KOPT-K1 (cell line): ENCODE measurements around the gene SYNRG.
"Not testable (repeated sequence)": the region's sequence is repeated elsewhere in the genome, so short reads cannot be mapped to it uniquely, and the experiment has no call there.

Experiments used
- H3K27ac ChIP-seq: fragments of 200-600 bp; sonication (generic); 2 replicates; pipeline ENCODE4 v1.5.1; 2016; ENCODE audit warnings: antibody characterized with exemption, mild to moderate bottlenecking, low read depth, low read length; ENCODE audit not compliant: poor library complexity, severe bottlenecking
- H3K36me3 ChIP-seq: fragments of 200-600 bp; sonication (generic); 2 replicates; pipeline ENCODE4 v1.5.1; 2017; ENCODE audit warnings: antibody characterized with exemption, mild to moderate bottlenecking, low read length, moderate library complexity; ENCODE audit not compliant: insufficient read depth
- H3K9me3 ChIP-seq: fragments of 200-600 bp; sonication (generic); 2 replicates; pipeline ENCODE4 v1.5.1; 2017; ENCODE audit warnings: antibody characterized with exemption, low read length, mild to moderate bottlenecking; ENCODE audit not compliant: insufficient read depth, poor library complexity, severe bottlenecking

Gene SYNRG

DNA sequence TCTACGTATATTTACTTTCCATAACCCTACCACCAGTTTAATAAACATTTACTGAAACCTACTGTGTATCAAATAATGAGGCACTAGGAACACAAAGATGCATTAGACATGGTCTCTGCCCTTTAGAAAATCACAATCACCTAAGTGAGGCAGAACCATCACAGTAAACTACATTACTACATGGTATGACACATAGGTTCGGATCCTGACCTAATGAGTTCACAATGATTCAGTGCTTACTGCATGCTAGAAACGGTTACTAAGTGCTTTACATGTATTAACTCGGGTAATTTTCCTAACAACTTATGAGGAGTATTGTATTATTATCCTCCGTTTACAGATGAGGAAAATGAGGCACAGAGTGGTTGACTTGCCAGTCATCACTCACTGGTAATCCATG lies 5.2 kb upstream of the SYNRG start:
- no peaks in the 10 kb centered on the region for H3K9me3 ChIP-seq
- no peak overlapping the region for H3K27ac ChIP-seq
- peaks cover 74% of the 10 kb centered on the region for H3K36me3 ChIP-seq

DNA sequence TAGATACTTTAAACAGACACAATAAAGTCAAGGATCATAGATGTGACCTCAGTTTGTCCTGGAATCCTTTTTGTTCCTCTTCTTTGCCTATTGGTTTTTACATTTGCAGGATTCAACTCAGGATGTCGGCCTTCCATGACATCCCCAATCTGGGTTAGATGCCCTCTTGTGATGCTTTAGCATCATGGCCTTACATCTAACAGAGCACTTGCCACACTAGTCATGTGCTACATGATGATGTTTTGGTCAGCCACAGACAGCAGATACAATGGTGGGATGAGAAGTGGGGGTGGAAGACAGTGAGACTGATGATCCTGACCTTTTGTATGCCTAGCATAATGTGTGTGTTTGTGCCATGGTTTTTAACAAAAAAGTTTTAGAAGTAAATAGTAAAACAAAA lies 1.8 kb upstream of the SYNRG start:
- peaks cover 40% of the 10 kb centered on the region for H3K36me3 ChIP-seq

DNA sequence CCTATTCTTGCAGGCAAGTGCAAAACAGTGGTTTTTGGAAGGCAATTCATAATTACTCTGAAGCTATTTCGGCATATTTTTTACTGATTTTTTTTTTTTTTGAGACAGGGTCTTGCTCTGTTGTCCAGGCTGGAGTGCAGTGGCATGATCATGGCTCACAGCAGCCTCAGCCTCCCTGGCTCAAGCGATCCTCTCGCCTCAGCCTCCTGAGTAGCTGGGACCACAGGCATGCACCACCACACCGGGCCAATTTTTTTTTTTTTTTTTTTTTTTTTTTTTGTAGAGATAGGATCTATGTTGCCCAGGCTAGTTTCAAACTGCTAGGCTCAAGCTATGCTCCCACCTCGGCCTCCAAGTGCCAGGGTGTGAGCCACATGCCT lies 813 bp upstream of the SYNRG start:
- peak overlapping the region; percentile 94 for H3K27ac ChIP-seq
- not testable (repeated sequence) for H3K9me3 ChIP-seq
- H3K36me3 ChIP-seq, result peaks cover 31% of the 10 kb centered on the region

More for the DNA sequence above, 1.8 kb upstream of the SYNRG start:
- Histone ChIP-seq H3K9me3 (no peaks in the 10 kb centered on the region), H3K27ac (no peak overlapping the region)

DNA sequence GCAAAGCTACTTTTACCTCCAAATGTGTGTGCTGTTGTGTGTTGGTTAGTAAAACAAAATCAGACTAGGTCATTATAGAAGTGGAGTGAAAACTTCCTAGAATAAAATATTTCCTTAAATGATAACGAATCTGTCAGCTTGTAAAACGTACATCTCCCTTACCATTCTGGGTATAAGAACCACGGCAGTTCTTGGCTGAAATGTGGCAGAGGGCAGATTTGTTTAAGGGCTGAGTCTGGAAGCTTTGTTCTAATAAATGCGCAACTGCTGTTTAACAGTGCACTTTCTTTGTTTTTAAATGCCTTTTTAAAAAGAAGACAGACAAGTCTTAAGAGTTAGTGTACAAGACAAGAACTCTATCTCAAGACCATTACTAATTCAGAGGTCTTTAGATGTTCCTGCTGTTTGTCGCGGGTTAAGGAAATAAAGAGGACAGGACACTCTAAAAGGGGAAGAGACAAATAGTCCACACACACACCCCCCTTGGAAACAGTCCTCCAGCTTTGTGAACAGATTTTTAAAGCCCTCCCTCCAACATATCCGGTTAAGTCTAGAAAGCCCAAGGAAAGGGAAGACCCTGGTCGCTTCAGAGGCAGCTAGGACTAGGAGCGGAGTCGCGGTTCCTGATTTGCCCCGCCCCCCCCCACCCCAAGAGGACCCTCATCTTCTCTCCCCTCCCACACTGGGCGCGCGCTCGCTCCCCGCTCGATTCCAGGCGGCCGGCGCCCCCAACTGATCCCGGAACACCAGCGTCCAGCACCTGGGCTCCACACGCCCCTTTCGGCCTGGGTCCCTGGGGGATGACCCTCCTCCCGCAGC lies 658 bp downstream of the SYNRG start:
- H3K9me3 ChIP-seq, result no peaks in the 10 kb centered on the region
- peaks cover 28% of the 10 kb centered on the region for H3K36me3 ChIP-seq
- peak overlapping the region; percentile 94 for H3K27ac ChIP-seq

DNA sequence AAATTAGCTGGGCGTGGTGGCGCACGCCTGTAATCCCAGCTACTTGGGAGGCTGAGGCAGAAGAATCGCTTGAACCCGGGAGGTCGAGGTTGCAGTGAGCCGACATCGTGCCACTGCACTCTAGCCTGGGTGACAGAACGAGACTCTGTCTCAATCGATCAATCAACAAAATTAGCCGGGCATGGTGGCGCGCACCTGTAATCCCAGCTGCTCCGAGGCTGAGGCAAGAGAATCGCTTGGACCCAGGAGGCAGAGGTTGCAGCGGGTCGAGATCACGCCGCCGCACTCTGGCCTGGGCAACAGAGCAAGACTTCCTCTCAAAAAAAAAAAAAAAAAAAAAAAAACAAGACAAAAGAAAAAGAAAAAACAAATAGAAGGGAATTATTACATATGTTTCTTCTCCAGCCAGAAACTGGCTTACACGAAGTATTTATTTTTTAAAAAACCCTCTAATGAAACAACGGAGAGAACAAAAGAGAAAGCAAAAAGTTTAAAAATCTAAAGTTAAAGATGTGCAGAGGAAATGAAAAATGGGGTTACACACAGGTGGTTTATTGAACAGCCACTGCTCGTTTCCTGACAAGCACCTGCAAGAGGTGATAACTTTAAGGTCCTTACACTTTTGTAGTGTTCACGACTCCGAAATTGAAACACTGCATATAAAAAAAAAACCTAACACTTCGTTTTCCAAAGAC lies 1.4 kb downstream of the SYNRG start:
- no peaks in the 10 kb centered on the region for H3K9me3 ChIP-seq
- peak overlapping the region; percentile 94 for H3K27ac ChIP-seq
- H3K36me3 ChIP-seq, result peaks cover 24% of the 10 kb centered on the region

DNA sequence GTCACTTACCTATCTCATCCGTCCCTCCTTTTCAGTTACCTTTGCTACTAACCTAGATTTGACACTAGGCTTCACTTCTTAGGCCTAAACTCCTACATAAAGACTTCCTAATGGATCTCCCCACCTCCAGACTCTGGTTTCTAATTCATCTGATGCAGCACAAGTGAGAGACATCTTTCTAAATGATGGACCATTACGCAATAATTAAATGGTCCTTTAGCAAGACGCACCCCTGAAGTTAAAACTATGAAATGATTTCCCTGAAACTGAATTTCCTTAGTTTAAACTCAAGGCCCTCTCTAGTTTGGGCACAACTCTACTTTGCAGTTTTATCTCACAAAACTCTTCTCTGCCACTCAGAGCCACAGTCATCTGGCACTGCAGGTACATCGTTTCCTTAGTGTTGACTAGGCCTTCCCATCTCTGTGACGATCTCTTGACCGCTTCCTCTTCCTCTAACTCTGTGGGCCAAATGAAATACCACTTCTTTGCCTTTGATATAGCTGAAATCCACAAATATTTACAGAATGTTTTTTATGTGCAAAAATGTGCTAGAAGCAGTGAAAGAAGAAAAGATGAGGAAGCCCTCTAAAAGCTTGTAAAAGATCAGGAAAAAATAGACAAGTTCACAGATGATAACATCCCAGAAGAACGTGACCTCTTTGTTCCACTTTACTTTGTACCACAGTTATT lies 3.3 kb downstream of the SYNRG start:
- peak overlapping the region; percentile 54 for H3K27ac ChIP-seq
- no peaks in the 10 kb centered on the region for H3K9me3 ChIP-seq
- peaks cover 16% of the 10 kb centered on the region for H3K36me3 ChIP-seq

DNA sequence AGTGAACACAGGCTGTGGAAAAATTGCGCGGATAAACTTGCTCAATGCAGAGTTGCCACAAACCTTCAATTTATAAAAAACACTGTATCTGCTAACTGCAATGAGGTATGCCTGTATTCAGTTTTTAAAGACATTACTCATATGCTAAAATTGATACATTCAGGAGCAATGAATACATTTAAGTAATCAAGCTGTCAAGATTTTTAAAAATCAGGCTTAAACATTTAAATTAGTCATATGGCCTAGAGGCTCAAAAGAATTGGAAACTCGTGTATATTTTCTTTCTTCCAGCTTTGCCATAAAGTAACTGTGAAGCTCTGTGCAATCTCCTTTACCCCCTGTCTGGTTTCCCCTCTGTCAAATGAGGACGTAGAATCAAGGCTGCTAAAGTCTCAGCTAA lies 4.1 kb downstream of the SYNRG start:
- Histone ChIP-seq H3K9me3 (no peaks in the 10 kb centered on the region), H3K27ac (no peak overlapping the region), H3K36me3 (peaks cover 21% of the 10 kb centered on the region)

DNA sequence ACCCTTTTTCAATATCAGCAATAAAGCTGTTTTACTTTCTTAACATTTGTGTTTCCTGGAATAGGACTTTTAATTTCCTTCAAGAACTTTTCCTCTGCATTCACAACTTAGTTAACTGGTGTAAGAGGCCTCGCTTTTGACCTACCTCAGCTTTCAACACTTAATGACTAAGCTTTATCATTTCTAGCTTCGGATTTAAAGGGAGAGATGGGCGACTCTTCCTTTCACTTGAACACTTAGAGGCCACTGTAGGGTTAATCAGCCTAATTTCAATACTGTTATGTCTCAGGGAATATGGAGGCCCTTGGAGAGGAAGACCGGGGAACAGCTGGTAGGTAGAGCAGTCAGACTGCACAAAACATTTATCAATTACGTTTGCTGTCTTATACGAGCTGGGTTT lies 4.7 kb downstream of the SYNRG start:
- Histone ChIP-seq H3K27ac (no peak overlapping the region), H3K36me3 (peaks cover 26% of the 10 kb centered on the region), H3K9me3 (no peaks in the 10 kb centered on the region)

DNA sequence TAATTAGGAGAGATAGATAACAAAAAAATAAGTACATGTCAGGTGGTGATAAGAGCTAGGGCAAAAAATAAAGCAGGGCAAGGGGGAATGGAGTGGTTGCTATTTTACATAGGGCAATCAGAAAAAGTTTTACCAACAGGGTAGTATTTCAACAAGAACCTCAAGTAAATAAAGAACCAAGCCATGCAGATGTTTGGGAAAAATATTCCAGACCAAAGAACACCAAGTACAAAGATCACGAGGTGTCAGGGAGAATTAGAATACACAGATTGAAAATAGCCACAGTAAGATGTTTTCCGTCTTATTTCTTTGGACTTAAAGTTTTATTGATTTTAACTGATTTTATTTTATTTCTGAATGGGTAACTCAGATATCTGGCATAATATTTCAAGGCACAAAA lies 11.1 kb downstream of the SYNRG start:
- Histone ChIP-seq H3K36me3 (peaks cover 70% of the 10 kb centered on the region), H3K9me3 (no peaks in the 10 kb centered on the region)

DNA sequence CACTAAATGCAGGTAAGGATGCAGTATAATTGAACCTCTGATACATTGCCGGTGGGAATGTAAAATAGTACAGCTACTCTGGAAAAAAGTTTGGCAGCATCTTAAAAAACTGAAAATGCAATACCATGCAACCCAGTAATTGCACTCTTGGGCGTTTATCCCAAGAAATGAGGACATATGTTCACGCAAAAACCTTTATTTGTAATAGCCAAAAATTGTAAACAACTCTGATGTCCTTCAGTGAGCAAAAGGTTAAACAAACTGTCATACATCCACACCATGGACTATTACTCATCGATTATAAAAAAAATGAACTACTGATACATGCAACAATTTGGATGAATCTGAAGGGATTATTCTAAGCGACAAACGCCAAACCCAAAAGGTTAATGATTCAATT lies 16.9 kb downstream of the SYNRG start:
- Histone ChIP-seq H3K36me3 (peaks cover 90% of the 10 kb centered on the region), H3K27ac (no peak overlapping the region), H3K9me3 (no peaks in the 10 kb centered on the region)

More for the DNA sequence above, 11.1 kb downstream of the SYNRG start:
- H3K27ac ChIP-seq, result no peak overlapping the region

DNA sequence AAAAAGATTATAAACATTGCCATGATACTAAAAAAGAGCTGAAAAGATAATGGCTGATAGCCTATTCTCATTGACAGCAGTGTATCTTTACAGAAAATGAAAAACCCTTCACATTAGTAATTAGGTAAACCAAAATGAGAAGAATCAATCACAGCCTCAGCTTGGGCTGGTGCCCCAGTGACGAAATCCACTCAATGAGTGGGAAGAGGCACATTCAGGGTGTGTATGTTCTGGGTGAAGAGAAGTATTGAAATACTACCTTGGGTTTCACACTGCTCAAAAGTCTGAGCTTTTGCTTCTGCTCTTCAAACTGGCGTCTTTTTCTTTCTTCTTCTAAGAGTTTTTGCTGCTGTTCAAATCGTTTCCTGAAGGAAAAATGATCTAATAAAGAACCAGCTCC lies 24.2 kb downstream of the SYNRG start:
- no peak overlapping the region for H3K27ac ChIP-seq
- H3K36me3 ChIP-seq, result peaks cover 93% of the 10 kb centered on the region
- no peaks in the 10 kb centered on the region for H3K9me3 ChIP-seq

DNA sequence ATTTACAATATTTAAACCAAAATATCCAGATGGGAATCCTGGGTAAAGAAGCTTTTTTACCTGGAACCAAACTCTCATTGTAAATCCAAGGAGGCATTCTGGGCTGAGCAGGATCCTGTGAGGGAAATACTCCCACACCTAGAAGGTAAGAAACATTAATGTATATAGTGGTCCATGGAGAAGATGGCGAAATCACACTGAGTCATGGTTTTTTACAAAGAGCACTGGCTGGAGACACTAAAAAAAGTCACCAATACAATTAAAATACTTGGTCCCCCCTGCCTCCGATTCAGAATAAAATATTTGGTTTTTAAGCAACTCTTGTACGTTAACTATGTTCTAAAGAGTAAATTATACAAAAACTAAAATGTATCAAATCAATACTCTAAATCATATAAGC lies 32.9 kb downstream of the SYNRG start:
- H3K27ac ChIP-seq, result no peak overlapping the region
- peaks cover 14% of the 10 kb centered on the region for H3K9me3 ChIP-seq
- peaks cover 96% of the 10 kb centered on the region for H3K36me3 ChIP-seq

DNA sequence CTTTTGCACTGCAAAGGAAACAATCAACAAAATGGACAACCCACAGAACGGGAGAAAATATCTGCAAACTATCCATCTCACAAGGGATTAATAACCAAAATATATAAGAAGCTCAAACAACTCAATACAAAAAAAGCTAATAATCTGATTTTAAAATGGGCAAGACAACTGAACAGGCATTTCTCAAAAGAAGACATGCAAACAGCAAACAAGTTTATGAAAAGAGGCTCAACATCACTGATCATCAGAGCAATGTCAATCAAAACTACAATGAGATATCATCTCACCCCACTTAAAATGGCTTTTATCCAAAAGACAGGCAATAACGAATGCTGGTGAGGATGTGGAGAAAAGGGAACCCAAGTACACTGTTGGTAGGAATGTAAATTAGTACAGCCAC lies 34.8 kb downstream of the SYNRG start:
- H3K36me3 ChIP-seq, result peaks cover 96% of the 10 kb centered on the region
- H3K27ac ChIP-seq, result no peak overlapping the region
- H3K9me3 ChIP-seq, result peaks cover 14% of the 10 kb centered on the region

DNA sequence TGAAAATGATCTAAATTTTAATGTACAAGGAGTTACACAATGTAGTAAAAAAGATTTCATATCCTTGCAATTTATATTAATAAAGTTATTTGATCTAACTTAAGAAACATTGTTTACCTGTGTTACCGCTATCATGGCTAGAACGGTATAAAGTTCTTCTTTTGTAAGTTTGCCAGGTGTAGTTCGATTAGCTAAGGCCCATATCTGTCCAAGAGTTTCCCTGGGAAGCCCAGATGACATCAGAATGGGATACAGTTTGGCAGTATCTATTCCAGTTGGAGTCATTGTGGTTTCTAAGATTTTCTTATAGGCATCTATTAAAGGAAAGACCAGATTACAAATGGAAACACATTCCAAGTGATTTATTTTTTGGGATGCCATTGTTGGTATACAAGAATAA lies 37.5 kb downstream of the SYNRG start:
- Histone ChIP-seq H3K36me3 (peaks cover 97% of the 10 kb centered on the region), H3K27ac (no peak overlapping the region), H3K9me3 (peaks cover 14% of the 10 kb centered on the region)

DNA sequence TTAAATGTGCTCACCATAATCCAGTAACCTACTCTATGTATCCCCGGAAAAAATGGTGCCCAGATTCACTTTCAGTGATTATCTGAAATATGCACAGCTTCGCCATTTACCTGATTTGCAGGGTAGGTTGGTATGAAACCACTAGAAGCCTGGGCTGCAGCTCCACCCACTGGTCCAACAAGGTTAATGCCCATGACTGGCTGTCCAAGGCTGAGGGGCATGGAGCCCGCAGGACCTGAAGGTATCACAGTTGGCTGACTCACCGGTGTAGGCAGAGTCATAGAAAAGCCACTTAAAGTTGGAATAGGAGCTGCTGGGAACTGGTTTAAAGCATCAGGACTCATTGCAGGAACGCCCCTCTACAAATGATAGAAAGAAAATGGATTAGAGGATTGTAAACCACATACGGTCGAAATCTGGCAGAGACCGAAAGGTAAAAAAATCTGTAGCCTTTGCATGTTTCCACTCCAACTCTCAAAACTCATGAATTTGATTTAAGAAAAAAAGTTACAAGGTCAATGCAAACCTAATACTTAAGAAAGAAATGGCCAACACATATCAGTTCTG lies 38.6 kb downstream of the SYNRG start:
- Histone ChIP-seq H3K36me3 (peaks cover 91% of the 10 kb centered on the region), H3K9me3 (peaks cover 14% of the 10 kb centered on the region), H3K27ac (no peak overlapping the region)
